Stimulated activated CD8-positive, alpha-beta memory T cell treated with anti-CD3 and anti-CD28 coated beads, Interleukin-2, amount 100 ng/mL, for 1 hour (primary cell): ENCODE data around the gene ALOX15B.
"Not testable (repeated sequence)": the region's sequence is repeated elsewhere in the genome, so short reads cannot be mapped to it uniquely, and the experiment has no call there.

Source experiments
- DNase-seq, 2 donors: peaks; one replicate each; pipeline ENCODE4 v3.0.0-alpha.2; 2020; ENCODE audit warnings: low read depth in 2 of 2

The ALOX15B gene

GRCh38 chr17:8041249-8041928 is 2.5 kb downstream of the ALOX15B start:
- DNase-seq: no peak

DNA sequence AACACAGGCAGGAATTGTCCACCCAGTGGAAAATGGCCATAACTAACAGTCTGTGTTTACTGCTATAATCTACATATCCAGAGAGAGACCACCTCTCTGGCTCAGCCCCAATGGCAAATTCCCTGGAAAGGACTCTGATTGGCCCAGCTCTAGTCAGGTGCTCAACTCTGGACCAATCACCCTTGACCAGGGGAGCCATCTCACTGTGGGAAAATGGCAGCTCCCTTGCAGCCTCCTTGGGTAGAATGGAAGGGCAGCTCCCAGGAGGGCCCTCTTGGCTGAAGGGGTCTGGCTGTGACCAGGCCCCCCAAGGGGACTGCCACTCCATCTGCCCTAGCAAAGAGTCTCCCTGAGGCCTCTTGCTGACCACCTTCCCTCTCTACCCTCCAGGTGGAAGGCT is 3.1 kb downstream of the ALOX15B start:
- DNase-seq: no peak

GRCh38 chr17:8044819-8045810 is 6.3 kb downstream of the ALOX15B start:
- no peak for DNase-seq

DNA sequence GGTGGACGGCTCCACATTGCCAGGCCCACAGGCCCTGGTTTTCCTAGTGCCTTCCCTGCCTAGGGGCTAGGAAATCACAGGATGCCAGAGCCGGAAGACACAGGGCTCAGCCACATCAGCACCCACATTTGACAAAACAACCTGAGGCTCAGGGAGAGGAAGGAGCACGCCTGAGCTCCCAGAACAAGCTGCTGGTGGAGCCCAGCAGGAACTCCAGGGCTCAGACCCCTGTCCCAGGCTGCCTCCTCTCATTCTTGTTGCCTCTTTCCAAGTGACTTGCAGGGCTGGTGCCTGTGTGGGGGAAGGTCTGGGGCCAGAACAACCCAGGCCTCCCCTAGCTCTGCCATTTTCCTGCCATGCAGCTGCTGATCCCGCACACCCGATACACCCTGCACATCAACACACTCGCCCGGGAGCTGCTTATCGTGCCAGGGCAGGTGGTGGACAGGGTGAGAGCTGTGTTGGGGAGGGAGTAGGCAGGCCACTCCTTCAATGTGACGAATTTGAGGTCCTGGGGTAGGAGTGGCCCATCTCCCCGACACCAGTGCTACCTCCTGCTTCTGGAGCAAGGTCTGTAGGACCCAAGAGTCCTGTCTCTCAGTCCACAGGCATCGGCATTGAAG is 7.6 kb downstream of the ALOX15B start:
- no peak for DNase-seq

GRCh38 chr17:8046929-8047768 is 8.3 kb downstream of the ALOX15B start:
- DNase-seq: no peak

- DNase-seq: no peak
These were observed 8.9 kb downstream of the ALOX15B start for GRCh38 chr17:8047769-8048110.

DNA sequence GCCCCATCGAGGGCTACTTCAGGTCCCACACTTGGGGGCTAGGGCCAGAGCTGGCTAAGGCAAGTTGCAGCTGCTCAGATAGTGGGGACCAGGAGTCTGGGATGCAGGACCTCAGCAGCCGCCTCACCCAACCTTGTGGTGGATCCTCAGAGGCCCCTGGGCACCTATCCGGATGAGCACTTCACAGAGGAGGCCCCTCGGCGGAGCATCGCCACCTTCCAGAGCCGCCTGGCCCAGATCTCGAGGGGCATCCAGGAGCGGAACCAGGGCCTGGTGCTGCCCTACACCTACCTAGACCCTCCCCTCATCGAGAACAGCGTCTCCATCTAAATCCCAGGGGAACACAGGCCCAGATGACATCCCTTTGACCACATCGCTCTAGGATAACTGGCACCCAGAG is 9.4 kb downstream of the ALOX15B start:
- DNase-seq: no peak

- no peak for DNase-seq
These were observed 9.9 kb downstream of the ALOX15B start for GRCh38 chr17:8048736-8049135.

DNA sequence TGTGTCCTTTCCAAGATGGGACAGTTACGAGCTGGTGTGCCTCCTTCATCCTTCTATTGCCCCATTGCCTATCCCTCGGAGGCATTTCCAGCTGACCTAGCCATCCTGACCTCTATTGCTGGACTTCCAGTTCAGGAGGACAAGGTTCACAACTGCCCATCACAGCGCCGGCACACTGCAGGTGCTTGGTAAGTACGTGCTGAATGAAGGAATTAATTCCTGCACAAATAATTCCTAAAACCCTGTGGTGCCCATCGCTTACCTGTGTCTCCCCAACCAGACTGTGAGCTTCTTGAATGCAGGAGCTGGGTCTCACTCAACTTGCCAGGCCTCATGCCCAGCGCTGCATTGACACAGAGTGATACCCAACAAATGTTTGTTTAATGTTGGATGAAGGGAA is 13.0 kb downstream of the ALOX15B start:
- DNase-seq: no peak

DNA sequence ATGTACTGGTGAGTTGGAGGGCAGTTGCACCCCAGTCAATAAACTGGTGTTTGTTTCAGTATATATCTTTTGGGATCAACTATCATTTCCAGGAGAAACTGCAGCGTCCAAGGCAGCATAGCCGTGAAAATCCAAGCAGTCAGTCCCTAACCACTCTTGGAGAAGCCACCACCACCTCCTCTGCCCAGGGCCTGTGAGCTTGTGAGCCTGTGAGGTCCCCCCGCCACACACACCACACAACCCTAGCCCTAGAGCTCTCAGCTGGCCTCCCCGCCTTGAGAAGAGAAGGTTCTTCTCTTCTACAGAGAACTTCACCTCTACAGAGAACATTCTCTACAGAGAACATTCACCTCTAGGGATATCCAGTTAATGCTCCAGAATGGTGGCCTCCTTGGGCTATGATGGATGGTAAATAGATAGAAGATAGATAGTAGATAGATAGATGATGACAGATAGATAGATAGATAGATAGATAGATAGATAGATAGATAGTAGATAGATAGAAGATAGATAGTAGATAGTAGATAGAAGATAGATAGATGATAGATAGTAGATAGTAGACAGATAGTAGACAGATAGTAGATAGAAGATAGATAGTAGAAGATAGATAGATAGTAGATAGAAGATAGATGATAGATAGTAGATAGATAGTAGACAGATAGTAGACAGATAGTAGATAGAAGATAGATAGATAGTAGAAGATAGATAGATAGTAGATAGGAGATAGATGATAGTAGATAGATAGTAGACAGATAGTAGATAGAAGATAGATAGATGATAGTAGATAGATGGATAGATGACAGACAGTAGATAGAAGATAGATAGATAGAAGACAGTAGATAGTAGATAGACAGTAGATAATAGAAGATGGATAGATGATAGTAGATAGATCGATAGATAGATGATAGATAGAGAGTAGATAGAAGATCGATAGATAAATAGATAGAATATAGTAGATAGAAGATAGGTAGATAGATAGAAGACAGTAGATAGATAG is 13.7 kb downstream of the ALOX15B start:
- DNase-seq: no peak

DNA sequence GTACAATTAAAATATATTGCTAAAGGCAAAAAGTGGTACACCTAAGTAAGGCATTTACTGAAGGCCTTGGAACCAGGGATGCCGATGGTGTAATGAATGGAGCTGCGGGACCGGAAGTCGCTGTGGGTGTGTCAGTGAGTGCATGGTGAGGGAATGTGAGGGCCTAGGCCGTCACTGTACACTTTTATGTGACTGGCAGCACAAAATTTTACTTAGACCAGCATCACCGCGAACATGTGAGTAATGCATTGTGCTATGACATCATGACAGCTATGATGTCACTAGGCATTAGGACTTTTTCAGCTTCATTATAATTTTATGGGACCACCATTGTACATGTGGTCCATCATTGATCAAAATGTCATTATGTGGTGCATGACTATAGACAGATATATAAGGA is 14.7 kb downstream of the ALOX15B start:
- DNase-seq: no peak

GRCh38 chr17:8055851-8056231 is 17.0 kb downstream of the ALOX15B start:
- DNase-seq: no peak

DNA sequence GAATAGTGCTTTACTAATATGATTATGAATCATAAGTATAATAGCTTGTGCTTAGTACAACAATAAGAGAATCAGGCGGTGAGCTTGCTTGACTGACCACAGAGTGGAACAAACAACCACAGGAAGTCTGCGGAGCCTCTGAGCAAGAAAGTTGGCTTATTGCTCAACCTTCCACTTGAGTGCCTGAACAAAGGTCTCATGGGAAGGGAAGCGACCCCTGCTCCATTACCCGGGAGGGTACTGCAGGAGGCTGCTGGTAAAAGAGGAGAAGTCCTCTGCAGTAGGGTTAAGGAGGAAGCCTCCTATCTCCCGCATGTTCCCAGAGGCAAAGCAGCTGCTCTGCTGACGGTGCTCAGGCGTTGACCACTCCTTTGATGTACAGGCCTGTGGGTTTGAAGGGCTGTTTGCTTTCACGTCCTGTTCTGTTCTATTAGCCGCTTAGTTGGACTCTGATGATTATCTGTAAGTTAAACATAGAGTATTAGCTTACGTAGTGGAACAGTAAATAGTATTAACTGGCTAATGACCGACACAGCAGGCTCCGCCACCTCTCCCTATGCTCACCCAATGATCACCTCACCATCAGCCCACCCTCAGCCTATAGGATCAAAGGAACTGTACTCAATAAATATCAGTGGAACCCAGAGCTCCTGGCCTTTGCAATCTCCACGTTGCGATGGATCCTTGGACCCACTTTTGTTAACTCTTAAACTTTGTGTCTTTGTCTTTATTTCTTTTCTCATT is 17.5 kb downstream of the ALOX15B start:
- peak; percentile 24 to 34 for DNase-seq

- no peak for DNase-seq
These were observed 18.2 kb downstream of the ALOX15B start for GRCh38 chr17:8056976-8057625.

DNA sequence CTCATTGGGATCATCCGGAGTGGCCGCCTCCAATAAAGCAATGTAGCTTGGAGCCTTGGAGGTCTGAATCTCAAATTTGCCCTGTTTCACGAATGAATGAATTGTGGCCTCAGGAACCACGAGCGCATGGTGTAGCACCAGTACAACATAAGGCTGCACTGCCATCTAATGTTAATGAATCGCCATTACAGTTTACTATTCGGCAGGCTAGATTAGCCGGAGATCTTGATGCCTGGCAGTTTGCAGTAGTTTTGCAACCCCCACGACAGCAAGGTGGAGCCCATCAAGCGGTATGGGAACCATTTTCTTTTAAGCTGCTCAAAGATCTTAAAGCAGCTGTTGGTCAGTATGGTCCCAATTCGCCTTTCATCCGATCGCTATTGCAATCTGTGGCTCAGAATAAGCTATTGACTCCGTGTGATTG is 18.8 kb downstream of the ALOX15B start:
- no peak for DNase-seq

DNA sequence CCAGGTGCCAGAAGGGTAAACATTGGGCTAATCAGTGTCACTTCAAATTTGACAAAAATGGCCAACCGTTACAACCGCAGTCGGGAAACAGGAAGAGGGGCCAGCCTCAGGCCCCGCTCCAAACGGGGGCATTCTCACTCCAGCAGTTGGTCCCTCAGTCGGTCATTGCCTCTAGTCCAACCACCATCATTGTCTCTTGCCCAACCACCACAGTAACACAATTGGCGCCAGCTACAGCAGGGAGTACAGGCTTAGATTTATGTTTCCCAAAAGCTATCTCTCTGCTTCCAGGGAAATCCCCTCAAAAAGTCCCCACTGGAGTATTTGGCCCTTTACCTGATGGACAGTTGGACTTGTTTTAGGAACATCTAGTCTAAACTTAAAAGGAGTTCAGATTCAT is 20.3 kb downstream of the ALOX15B start:
- DNase-seq: no peak

DNA sequence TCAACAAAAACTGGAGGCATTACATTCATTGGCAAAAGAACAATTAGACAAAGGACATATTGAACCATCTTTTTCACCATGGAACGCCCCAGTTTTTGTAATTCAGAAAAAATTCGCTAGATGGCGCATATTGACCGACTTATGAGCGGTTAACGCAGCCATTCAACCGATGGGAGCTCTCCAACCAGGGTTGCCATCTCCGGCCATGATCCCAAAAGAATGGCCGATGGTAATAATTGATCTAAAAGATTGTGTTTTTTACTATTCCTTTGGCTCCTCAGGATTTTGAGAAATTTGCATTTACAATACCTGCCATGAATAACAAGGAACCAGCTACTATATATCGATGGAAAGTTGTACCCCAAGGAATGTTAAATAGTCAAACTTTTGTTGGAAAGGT is 21.4 kb downstream of the ALOX15B start:
- DNase-seq: peak in 1 of 2 donors; percentile 38

DNA sequence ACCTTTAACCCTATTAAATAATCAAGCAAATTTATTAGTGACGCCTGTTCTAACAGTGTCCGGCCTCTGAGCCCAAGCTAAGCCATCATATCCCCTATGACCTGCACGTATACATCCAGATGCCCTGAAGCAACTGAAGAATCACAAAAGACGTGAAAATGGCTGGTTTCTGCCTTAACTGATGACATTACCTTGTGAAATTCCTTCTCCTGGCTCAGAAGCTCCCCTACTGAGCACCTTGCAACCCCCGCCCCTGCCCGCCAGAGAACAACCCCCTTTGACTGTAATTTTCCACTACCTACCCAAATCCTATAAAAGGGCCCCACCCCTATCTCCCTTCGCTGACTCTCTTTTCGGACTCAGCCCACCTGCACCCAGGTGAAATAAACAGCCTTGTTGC is 23.0 kb downstream of the ALOX15B start:
- DNase-seq: not testable (repeated sequence)

DNA sequence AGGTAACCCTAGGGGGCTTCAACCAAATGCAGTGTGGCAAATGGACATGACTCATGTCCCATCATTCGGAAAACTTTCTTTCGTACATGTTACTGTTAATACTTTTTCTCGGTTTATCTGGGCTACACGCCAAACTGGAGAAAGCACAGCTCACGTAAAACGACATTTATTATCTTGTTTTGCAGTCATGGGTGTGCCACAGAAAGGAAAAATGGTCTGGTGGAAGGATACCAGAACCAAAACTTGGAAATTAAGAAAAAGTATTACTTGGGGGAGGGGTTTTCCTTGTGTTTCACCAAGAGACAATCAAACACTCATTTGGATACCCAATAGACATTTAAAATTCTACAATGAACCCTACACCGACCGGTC is 23.6 kb downstream of the ALOX15B start:
- no peak for DNase-seq
